Kidney epithelial cell (primary cell): ENCODE measurements around the gene CD81. TPM values are rescaled to one million over a fixed set of nuclear protein-coding genes. Genes with fewer than 3 reads are reported as not detected.

Experiments used
- DNase-seq: peaks from one replicate; pipeline ENCODE4 v3.0.0-alpha.2; 2010; ENCODE audit warnings: low read depth
- H3K27me3 ChIP-seq: 2 replicates; pipeline ENCODE4 v1.6.0; 2011; ENCODE audit warnings: low read length; ENCODE audit not compliant: control insufficient read depth, insufficient read depth
- H3K36me3 ChIP-seq: 2 replicates; pipeline ENCODE4 v1.5.1; 2011; ENCODE audit warnings: low read length; ENCODE audit not compliant: control insufficient read depth, insufficient read depth
- H3K4me3 ChIP-seq: 2 replicates; pipeline ENCODE4 v1.5.1; 2011; ENCODE audit warnings: low read depth, mild to moderate bottlenecking, control low read depth, low read length
- CTCF ChIP-seq: IDR thresholded peaks from 2 replicates; pipeline ENCODE4 v1.5.1; 2011; ENCODE audit warnings: mild to moderate bottlenecking, moderate library complexity, low read length, control low read depth, inconsistent platforms; ENCODE audit not compliant: insufficient read depth, poor library complexity, severe bottlenecking
- total RNA-seq: library from RNA; depleted of rRNA; stranded (reverse); fragments of >200 nt; gene quantifications from 2 replicates; pipeline ENCODE4 v1.2.3, GENCODE V29; 2015

CD81 gene
- total RNA-seq, 1 donor from 2014 or later, result 216 TPM

GRCh38 chr11:2402106-2402505, 25.0 kb downstream of the CD81 start:
- TF ChIP-seq CTCF, result no peak
- Histone ChIP-seq H3K36me3 (peaks cover 3% of the 10 kb centered on the region), H3K27me3 (peaks cover 6% of the 10 kb centered on the region), H3K4me3 (no peak overlapping the region)
- no peak for DNase-seq

DNA sequence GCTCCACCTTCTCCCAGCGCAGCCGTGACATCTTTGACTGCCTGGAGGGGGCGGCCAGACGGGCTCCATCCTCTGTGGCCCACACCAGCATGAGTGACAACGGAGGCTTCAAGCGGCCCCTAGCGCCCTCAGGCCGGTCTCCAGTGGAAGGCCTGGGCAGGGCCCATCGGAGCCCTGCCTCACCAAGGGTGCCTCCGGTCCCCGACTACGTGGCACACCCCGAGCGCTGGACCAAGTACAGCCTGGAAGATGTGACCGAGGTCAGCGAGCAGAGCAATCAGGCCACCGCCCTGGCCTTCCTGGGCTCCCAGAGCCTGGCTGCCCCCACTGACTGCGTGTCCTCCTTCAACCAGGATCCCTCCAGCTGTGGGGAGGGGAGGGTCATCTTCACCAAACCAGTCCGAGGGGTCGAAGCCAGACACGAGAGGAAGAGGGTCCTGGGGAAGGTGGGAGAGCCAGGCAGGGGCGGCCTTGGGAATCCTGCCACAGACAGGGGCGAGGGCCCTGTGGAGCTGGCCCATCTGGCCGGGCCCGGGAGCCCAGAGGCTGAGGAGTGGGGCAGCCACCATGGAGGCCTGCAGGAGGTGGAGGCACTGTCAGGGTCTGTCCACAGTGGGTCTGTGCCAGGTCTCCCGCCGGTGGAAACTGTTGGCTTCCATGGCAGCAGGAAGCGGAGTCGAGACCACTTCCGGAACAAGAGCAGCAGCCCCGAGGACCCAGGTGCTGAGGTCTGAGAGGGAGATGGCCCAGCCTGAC, 26.0 kb downstream of the CD81 start:
- H3K27me3 ChIP-seq, result peaks cover 7% of the 10 kb centered on the region
- H3K4me3 ChIP-seq, result no peak overlapping the region
- no peak for DNase-seq
- H3K36me3 ChIP-seq, result peaks cover 3% of the 10 kb centered on the region
- no peak for TF ChIP-seq CTCF

DNA sequence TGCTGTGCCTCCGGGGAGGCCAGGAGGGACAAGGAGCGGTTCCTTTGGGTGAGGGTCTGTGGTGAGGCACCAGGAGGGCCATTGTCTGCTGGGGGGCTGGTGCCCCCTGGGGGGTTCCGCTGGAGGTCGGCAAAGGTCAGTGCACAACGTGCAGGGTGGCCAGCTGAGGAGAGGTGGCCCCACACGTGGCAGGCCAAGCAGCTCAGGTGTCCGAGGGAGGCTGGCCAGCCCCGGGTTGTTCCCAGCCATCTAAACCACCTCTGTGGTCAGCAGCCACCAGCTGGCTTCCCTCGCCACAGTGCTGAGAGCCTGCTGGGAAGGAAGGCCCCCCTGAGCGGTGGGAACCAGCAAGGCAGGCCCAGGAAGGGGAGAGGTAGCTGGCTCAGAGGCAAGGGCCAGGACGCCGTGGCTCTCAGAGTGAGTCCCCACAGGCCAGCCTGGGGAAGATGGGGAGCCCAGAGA, 27.7 kb downstream of the CD81 start:
- Histone ChIP-seq H3K36me3 (peaks cover 3% of the 10 kb centered on the region), H3K4me3 (no peak overlapping the region), H3K27me3 (peaks cover 24% of the 10 kb centered on the region)
- DNase-seq, result no peak
- no peak for TF ChIP-seq CTCF

GRCh38 chr11:2406451-2406850, 29.3 kb downstream of the CD81 start:
- Histone ChIP-seq H3K27me3 (peaks cover 36% of the 10 kb centered on the region), H3K36me3 (peaks cover 3% of the 10 kb centered on the region), H3K4me3 (no peak overlapping the region)
- no peak for DNase-seq
- TF ChIP-seq CTCF, result no peak

- H3K4me3 ChIP-seq, result no peak overlapping the region
- peaks cover 3% of the 10 kb centered on the region for H3K36me3 ChIP-seq
- DNase-seq, result no peak
- H3K27me3 ChIP-seq, result peaks cover 38% of the 10 kb centered on the region
- TF ChIP-seq CTCF, result no peak
Measured at GRCh38 chr11:2406878-2407410, 29.8 kb downstream of the CD81 start.
